ENCODE results near the gene SPOCK1.

The SPOCK1 gene

GRCh38 chr5:137164961-137165360 lies 334.2 kb downstream of the SPOCK1 start:
- Histone ChIP-seq H3K27ac (no peak overlapping the region), H3K36me3 (no peaks in the 10 kb centered on the region), H3K4me3 (ENCODE audit: low read depth in 1 of 2, low read length in 1 of 2) (no peak overlapping the region), H3K9me3 (no peaks in the 10 kb centered on the region), H3K27me3 (no peaks in the 10 kb centered on the region), H3K4me1 (ENCODE audit: control insufficient read depth in 1 of 2, insufficient read depth in 1 of 2, low read depth in 1 of 2, low read length in 1 of 2) (no peaks in the 10 kb centered on the region)
- no peak for TF ChIP-seq CTCF (IDR thresholded peaks at IDR 0.05)

GRCh38 chr5:137164536-137164935 lies 334.6 kb downstream of the SPOCK1 start:
- Histone ChIP-seq H3K27me3 (no peaks in the 10 kb centered on the region), H3K4me1 (ENCODE audit: control insufficient read depth in 1 of 2, insufficient read depth in 1 of 2, low read depth in 1 of 2, low read length in 1 of 2) (no peaks in the 10 kb centered on the region), H3K36me3 (no peaks in the 10 kb centered on the region), H3K9me3 (no peaks in the 10 kb centered on the region), H3K27ac (no peak overlapping the region), H3K4me3 (ENCODE audit: low read depth in 1 of 2, low read length in 1 of 2) (no peak overlapping the region)
- no peak for TF ChIP-seq CTCF (IDR thresholded peaks at IDR 0.05)

- H3K27me3 ChIP-seq: no peaks in the 10 kb centered on the region
- H3K9me3 ChIP-seq: no peaks in the 10 kb centered on the region
- no peak overlapping the region for H3K27ac ChIP-seq
- no peak for TF ChIP-seq CTCF (IDR thresholded peaks at IDR 0.05)
- H3K4me1 ChIP-seq (ENCODE audit: control insufficient read depth in 1 of 2, insufficient read depth in 1 of 2, low read depth in 1 of 2, low read length in 1 of 2): no peaks in the 10 kb centered on the region
- no peaks in the 10 kb centered on the region for H3K36me3 ChIP-seq
- no peak overlapping the region for H3K4me3 ChIP-seq (ENCODE audit: low read depth in 1 of 2, low read length in 1 of 2)
These were observed 340.4 kb downstream of the SPOCK1 start for GRCh38 chr5:137158691-137159090.

GRCh38 chr5:137156180-137156579 lies 342.9 kb downstream of the SPOCK1 start:
- no peaks in the 10 kb centered on the region for H3K36me3 ChIP-seq
- H3K27me3 ChIP-seq: no peaks in the 10 kb centered on the region
- no peak overlapping the region for H3K4me3 ChIP-seq (ENCODE audit: low read depth in 1 of 2, low read length in 1 of 2)
- H3K4me1 ChIP-seq (ENCODE audit: control insufficient read depth in 1 of 2, insufficient read depth in 1 of 2, low read depth in 1 of 2, low read length in 1 of 2): no peaks in the 10 kb centered on the region
- no peaks in the 10 kb centered on the region for H3K9me3 ChIP-seq
- H3K27ac ChIP-seq: no peak overlapping the region
- TF ChIP-seq CTCF (IDR thresholded peaks at IDR 0.05): no peak

GRCh38 chr5:137155261-137156000 lies 343.7 kb downstream of the SPOCK1 start:
- H3K27me3 ChIP-seq: no peaks in the 10 kb centered on the region
- H3K27ac ChIP-seq: no peak overlapping the region
- H3K4me3 ChIP-seq (ENCODE audit: low read depth in 1 of 2, low read length in 1 of 2): no peak overlapping the region
- H3K4me1 ChIP-seq (ENCODE audit: control insufficient read depth in 1 of 2, insufficient read depth in 1 of 2, low read depth in 1 of 2, low read length in 1 of 2): no peaks in the 10 kb centered on the region
- no peak for TF ChIP-seq CTCF (IDR thresholded peaks at IDR 0.05)
- H3K9me3 ChIP-seq: no peaks in the 10 kb centered on the region
- no peaks in the 10 kb centered on the region for H3K36me3 ChIP-seq
